ENCODE results near the gene PPFIBP2.

DNA sequence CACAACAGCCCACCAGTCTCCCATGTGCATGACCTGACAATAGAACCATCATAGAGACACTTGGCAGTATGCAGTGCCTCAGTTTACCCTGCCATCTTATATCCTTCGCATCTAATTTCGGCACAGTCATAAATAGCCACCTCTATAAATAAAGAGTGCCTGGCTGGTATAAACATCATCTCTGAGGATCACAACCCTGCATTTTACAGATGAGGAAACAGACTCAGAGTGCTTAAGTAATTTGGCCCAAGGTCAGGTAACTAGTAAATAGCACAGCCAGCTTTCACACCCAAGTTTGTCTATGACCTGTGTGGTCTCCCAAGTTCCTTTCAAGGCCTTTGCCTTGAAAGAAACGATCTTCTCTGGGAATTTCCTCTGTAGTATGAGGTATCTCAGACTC lies 114.9 kb downstream of the PPFIBP2 start:
- no peak for TF ChIP-seq EZH2 (IDR thresholded peaks at IDR 0.05; ENCODE audit: borderline replicate concordance, insufficient read depth, low read depth, low read length, poor library complexity, severe bottlenecking)
- TF ChIP-seq, protein P1, sequence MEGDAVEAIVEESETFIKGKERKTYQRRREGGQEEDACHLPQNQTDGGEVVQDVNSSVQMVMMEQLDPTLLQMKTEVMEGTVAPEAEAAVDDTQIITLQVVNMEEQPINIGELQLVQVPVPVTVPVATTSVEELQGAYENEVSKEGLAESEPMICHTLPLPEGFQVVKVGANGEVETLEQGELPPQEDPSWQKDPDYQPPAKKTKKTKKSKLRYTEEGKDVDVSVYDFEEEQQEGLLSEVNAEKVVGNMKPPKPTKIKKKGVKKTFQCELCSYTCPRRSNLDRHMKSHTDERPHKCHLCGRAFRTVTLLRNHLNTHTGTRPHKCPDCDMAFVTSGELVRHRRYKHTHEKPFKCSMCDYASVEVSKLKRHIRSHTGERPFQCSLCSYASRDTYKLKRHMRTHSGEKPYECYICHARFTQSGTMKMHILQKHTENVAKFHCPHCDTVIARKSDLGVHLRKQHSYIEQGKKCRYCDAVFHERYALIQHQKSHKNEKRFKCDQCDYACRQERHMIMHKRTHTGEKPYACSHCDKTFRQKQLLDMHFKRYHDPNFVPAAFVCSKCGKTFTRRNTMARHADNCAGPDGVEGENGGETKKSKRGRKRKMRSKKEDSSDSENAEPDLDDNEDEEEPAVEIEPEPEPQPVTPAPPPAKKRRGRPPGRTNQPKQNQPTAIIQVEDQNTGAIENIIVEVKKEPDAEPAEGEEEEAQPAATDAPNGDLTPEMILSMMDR (IDR thresholded peaks at IDR 0.05), result no peak

All from B cell (primary cell).